ENCODE measurements around the gene UVSSA. TPM values are rescaled to one million over a fixed set of nuclear protein-coding genes. Genes with fewer than 3 reads are reported as not detected.
"Not testable (repeated sequence)": the region's sequence is repeated elsewhere in the genome, so short reads cannot be mapped to it uniquely, and the experiment has no call there.

The UVSSA gene
- total RNA-seq, 1 donor from 2014 or later: 4.0 TPM

GRCh38 chr4:1328267-1329155, 18.5 kb upstream of the UVSSA start:
- TF ChIP-seq, protein P1, sequence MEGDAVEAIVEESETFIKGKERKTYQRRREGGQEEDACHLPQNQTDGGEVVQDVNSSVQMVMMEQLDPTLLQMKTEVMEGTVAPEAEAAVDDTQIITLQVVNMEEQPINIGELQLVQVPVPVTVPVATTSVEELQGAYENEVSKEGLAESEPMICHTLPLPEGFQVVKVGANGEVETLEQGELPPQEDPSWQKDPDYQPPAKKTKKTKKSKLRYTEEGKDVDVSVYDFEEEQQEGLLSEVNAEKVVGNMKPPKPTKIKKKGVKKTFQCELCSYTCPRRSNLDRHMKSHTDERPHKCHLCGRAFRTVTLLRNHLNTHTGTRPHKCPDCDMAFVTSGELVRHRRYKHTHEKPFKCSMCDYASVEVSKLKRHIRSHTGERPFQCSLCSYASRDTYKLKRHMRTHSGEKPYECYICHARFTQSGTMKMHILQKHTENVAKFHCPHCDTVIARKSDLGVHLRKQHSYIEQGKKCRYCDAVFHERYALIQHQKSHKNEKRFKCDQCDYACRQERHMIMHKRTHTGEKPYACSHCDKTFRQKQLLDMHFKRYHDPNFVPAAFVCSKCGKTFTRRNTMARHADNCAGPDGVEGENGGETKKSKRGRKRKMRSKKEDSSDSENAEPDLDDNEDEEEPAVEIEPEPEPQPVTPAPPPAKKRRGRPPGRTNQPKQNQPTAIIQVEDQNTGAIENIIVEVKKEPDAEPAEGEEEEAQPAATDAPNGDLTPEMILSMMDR (conservative IDR thresholded peaks at IDR 0.05; ENCODE audit: low read depth, low read length): no peak
- H3K4me3 ChIP-seq (ENCODE audit: low read depth, low read length): no peak overlapping the region
- DNase-seq (ENCODE audit: low read depth): no peak

DNA sequence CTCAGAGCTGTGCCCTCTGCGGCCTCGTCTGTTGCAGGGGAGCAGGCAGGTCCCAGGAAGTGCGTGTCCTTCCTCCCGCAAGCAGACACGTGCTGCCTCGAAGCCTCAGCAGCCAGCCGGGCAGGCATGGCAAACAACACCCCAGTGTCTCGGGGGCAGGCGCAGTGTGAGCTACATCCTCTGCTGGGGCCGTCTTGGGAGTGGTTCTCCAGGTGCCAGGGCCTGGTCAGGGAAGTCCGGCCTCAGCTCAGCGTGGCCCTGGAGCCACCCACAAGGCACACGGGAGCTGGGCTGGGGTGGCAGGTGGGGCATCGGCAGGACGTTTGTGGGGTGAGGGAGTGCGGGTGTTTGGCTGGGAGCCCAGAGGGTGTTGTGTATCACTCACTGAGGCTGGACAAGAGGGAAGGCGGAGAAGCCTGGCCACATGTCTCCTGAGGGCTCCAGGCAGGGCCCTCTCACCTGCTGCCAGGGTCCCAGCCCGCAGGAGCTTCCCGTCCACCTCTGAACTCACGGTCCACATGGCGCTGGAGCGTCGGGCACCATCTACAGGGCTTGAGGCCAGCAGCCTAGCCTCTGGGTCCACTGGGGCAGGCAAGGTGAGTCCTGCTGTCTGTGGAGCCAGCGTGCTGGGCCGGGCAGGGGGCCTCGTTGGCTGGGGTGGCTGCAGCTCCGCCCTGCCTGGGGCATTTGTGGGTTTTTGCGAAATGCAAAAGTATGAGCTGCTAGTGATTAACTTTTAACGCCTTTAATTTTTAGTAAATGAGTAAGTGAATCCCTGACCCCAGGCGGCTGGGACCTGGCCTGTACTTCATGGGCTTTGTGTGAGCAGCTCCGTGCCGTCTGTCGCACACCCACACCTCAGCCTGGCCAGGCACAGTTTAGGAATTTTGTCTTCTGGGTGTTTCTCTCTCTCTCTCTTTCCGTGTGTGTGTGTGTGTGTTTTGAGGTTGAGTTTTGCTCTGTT, 17.3 kb upstream of the UVSSA start:
- peak; percentile 85 for DNase-seq (ENCODE audit: low read depth)
- TF ChIP-seq, protein P1 (conservative IDR thresholded peaks at IDR 0.05; ENCODE audit: low read depth, low read length): no peak
- H3K4me3 ChIP-seq (ENCODE audit: low read depth, low read length): no peak overlapping the region

- no peak overlapping the region for H3K4me3 ChIP-seq (ENCODE audit: low read depth, low read length)
- no peak for DNase-seq (ENCODE audit: low read depth)
- TF ChIP-seq, protein P1 (conservative IDR thresholded peaks at IDR 0.05; ENCODE audit: low read depth, low read length): no peak
These were observed 16.0 kb upstream of the UVSSA start for GRCh38 chr4:1330761-1331590.

DNA sequence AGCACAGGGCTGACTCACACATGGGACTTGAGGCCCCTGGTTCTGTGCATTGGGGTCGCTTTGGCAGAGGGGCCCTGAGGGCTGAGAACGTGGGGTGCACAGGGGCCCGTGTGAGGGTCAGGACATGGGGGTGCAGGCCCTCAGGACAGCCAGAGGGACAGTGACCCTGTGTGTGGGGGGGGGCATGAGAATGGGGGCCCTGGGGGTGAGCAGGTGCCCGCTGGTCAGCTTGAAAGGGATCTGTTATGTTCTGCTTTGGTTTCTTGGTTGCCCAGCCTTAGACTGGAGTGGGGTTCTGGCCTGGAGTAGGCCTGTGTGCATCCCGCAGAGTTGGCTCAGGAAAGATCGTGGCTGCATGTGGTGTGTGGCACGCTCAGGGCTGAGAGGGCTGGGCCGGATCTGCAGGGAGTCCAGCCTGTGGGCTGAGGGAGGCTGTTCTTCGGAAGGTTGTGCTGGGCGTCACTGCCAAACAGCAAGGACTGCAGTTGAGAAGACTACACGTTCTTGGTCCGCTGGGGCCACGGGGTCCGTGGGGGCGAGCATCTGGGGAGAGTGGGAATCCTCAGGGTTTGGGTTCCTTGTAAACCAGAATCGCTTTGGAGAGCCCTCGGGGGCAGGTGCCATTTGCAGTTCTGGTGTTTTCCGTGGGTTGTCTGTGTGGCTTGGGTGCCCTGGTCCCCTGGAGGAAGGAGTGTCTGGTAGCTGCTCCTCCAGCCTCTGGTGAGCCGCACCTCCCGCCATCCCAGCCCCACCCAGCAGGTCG, 15.2 kb upstream of the UVSSA start:
- no peak for DNase-seq (ENCODE audit: low read depth)
- no peak overlapping the region for H3K4me3 ChIP-seq (ENCODE audit: low read depth, low read length)
- TF ChIP-seq, protein P1 (conservative IDR thresholded peaks at IDR 0.05; ENCODE audit: low read depth, low read length): no peak

- no peak overlapping the region for H3K4me3 ChIP-seq (ENCODE audit: low read depth, low read length)
- TF ChIP-seq, protein P1 (conservative IDR thresholded peaks at IDR 0.05; ENCODE audit: low read depth, low read length): no peak
- no peak for DNase-seq (ENCODE audit: low read depth)
These were observed 14.3 kb upstream of the UVSSA start for GRCh38 chr4:1332686-1333085.

GRCh38 chr4:1333256-1333655, 13.8 kb upstream of the UVSSA start:
- TF ChIP-seq, protein P1 (conservative IDR thresholded peaks at IDR 0.05; ENCODE audit: low read depth, low read length): no peak
- no peak for DNase-seq (ENCODE audit: low read depth)
- no peak overlapping the region for H3K4me3 ChIP-seq (ENCODE audit: low read depth, low read length)

DNA sequence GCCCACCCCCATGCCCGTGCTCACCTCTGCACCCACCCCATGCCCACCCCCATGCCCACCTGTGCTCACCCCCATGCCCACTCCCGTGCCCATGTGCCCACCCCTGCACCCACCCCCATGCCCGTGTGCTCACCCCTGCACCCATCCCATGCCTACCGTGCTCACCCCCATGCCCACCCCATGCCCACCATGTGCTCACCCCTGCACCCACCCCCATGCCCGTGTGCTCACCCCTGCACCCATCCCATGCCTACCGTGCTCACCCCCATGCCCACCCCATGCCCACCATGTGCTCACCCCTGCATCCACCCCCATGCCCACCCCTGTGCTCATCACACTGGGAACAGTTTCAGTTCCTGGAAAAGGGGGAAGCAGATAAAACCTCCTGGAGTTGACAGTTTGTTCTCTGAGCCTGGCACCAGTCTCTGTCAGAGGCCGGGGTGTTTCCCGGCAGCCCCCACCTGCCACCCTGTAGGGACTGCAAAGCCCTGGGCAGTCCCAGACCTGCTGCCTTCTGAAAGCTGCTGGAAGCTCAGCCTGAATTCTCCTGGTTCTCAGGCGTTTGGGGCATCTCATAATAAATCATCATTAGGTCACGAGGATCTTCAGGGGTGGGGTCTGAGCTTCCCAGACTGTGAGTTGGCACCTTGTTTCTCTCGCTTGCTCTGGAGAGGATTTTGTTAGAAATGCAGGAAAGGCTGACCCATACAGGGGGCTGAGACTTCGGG, 13.0 kb upstream of the UVSSA start:
- not testable (repeated sequence) for DNase-seq (ENCODE audit: low read depth); H3K4me3 ChIP-seq (ENCODE audit: low read depth, low read length)

Data from epithelial cell of proximal tubule (primary cell).